ENCODE measurements around the gene JUNB. TPM values are rescaled to one million over a fixed set of nuclear protein-coding genes. Genes with fewer than 3 reads are reported as not detected.
A peak's percentile ranks its signal among the peaks of the same experiment; 100 is the strongest.

Gene JUNB
- total RNA-seq, 4 donors from 2014 or later = 99.3 to 614 (median 168) TPM

GRCh38 chr19:12837225-12837624, 45.9 kb downstream of the JUNB start:
- peaks cover 100% of the 10 kb centered on the region for H3K27me3 ChIP-seq
- no peaks in the 10 kb centered on the region for H3K36me3 ChIP-seq
- no peak for TF ChIP-seq EP300 (IDR thresholded peaks at IDR 0.05)
- no peak for TF ChIP-seq CTCF (IDR thresholded peaks at IDR 0.05)
- TF ChIP-seq POLR2A (IDR thresholded peaks at IDR 0.05) = no peak
- TF ChIP-seq POLR2AphosphoS5 (IDR thresholded peaks at IDR 0.05) = no peak
- peaks cover 0 to 51% (median 18%) of the 10 kb centered on the region in 3 donors for H3K4me1 ChIP-seq
- H3K4me3 ChIP-seq = no peak overlapping the region
- no peaks in the 10 kb centered on the region for H3K9me3 ChIP-seq
- WGBS, 2 donors (ENCODE audit: low coverage in 1 of 2) = 70 to 80% methylated on average over 4 of the region's 4 CpGs
- no peak for ATAC-seq
- H3K27ac ChIP-seq = no peak overlapping the region

- peaks cover 100% of the 10 kb centered on the region for H3K27me3 ChIP-seq
- 0% methylated on average over 1 of the region's 69 CpGs; no CpG with 5 or more reads in 1 of the 2 donors for WGBS, 2 donors (ENCODE audit: low coverage in 1 of 2)
- H3K9me3 ChIP-seq = no peaks in the 10 kb centered on the region
- H3K27ac ChIP-seq = no peak within 1 kb of the TSS
- no peaks in the 10 kb centered on the region for H3K36me3 ChIP-seq
- peak within 1 kb of the TSS in 1 of 2 donors; percentile 39 for H3K4me3 ChIP-seq
- peaks cover 0 to 40% (median 18%) of the 10 kb centered on the region in 3 donors for H3K4me1 ChIP-seq
- ATAC-seq = peak; percentile 67
- TF ChIP-seq CTCF (IDR thresholded peaks at IDR 0.05) (peak in 3 of 4 experiments; percentile 31 to 54 (median 41)), POLR2AphosphoS5 (IDR thresholded peaks at IDR 0.05) (no peak)
These were observed 47.0 kb downstream of the JUNB start, which contains the start of gene MAST1 for GRCh38 chr19:12838182-12838885. MAST1 (plus strand) TSS chr19:12838515; CDS start chr19:12838573, 58 bp downstream.

- Histone ChIP-seq H3K4me1 (peaks cover 0 to 32% (median 14%) of the 10 kb centered on the region in 3 donors), H3K9me3 (no peaks in the 10 kb centered on the region), H3K27ac (no peak overlapping the region), H3K4me3 (peak overlapping the region in 1 of 2 donors; percentile 39), H3K36me3 (no peaks in the 10 kb centered on the region), H3K27me3 (peaks cover 100% of the 10 kb centered on the region)
- TF ChIP-seq POLR2A (IDR thresholded peaks at IDR 0.05) = no peak
- TF ChIP-seq EP300 (IDR thresholded peaks at IDR 0.05) = no peak
- no peak for TF ChIP-seq CTCF (IDR thresholded peaks at IDR 0.05)
- no peak for TF ChIP-seq POLR2AphosphoS5 (IDR thresholded peaks at IDR 0.05)
- WGBS, 2 donors (ENCODE audit: low coverage in 1 of 2) = 41 to 51% methylated on average over 4 to 5 of the region's 21 CpGs
- no peak for ATAC-seq
These were observed 47.8 kb downstream of the JUNB start for GRCh38 chr19:12838886-12839756.

GRCh38 chr19:12840091-12841079, 49.1 kb downstream of the JUNB start:
- H3K9me3 ChIP-seq = no peaks in the 10 kb centered on the region
- peaks cover 0 to 25% (median 11%) of the 10 kb centered on the region in 3 donors for H3K4me1 ChIP-seq
- peaks cover 99% of the 10 kb centered on the region for H3K27me3 ChIP-seq
- no peak overlapping the region for H3K27ac ChIP-seq
- TF ChIP-seq POLR2AphosphoS5 (IDR thresholded peaks at IDR 0.05) = no peak
- TF ChIP-seq POLR2A (IDR thresholded peaks at IDR 0.05) = no peak
- no peak for TF ChIP-seq EP300 (IDR thresholded peaks at IDR 0.05)
- no peak for TF ChIP-seq CTCF (IDR thresholded peaks at IDR 0.05)
- H3K4me3 ChIP-seq = peak overlapping the region in 1 of 2 donors; percentile 28
- H3K36me3 ChIP-seq = no peaks in the 10 kb centered on the region
- WGBS, 2 donors (ENCODE audit: low coverage in 1 of 2) = 9 to 16% methylated on average over 14 to 20 of the region's 43 CpGs
- no peak for ATAC-seq

Measured in gastroesophageal sphincter (tissue), 4 donors.